Measurements from ENCODE around the gene MPDU1. TPM values are rescaled to one million over a fixed set of nuclear protein-coding genes. Genes with fewer than 3 reads are reported as not detected.

MPDU1 gene
- total and polyA plus RNA-seq, 4 donors, result 55.3 to 136 (median 91.2) TPM

DNA sequence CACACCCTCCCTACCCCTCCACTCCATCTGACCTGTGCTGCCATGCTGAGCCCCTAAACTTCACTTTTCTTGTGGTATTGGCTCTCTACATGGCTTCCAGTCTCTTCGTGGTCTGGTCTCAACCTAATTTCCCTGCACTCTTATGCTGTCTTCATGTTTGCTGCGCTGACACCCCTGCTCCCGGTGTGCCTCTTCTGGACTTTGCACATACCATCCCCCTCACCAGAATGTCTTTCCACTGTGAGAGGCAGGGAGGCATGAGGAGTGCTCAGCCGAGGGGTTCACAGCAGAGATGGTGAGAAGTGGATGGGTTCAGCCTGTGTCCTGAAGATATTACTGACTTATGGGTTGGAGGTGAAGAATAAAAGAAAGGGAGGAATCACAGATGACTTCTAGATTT is 32.3 kb upstream of the MPDU1 start:
- TF ChIP-seq FOXA1 (IDR thresholded peaks at IDR 0.05), result no peak
- TF ChIP-seq MAX (IDR thresholded peaks at IDR 0.05), result no peak
- no peak for TF ChIP-seq SP1 (IDR thresholded peaks at IDR 0.05)
- no peak for TF ChIP-seq GABPA (IDR thresholded peaks at IDR 0.05 in 1 of 2, conservative IDR thresholded peaks at IDR 0.05 in 1 of 2)
- no peak for TF ChIP-seq HNF4G (IDR thresholded peaks at IDR 0.05)
- TF ChIP-seq HNF4A (conservative IDR thresholded peaks at IDR 0.05), result no peak
- no peak for TF ChIP-seq CTCF (IDR thresholded peaks at IDR 0.05; ENCODE audit: low read depth, low read length, missing input control)
- H3K4me3 ChIP-seq (ENCODE audit: low read depth in 1 of 3, low read length in 3 of 3), result no peak overlapping the region
- no peaks in the 10 kb centered on the region for H3K9me3 ChIP-seq (ENCODE audit: control insufficient read depth in 4 of 4, low read length in 3 of 4)
- no peak overlapping the region for H3K27ac ChIP-seq (ENCODE audit: low read depth in 1 of 2, low read length in 2 of 2)
- no peak for DNase-seq (ENCODE audit: low spot score)
- H3K9ac ChIP-seq (ENCODE audit: low read depth in 1 of 2, low read length in 2 of 2), result no peak overlapping the region
- peaks cover 0 to 17% (median 8%) of the 10 kb centered on the region in 4 donors for H3K4me1 ChIP-seq (ENCODE audit: control insufficient read depth in 4 of 4, insufficient read depth in 4 of 4, low read length in 3 of 4)
- H3K27me3 ChIP-seq (ENCODE audit: control insufficient read depth in 4 of 4, insufficient read depth in 4 of 4, low read length in 3 of 4), result no peaks in the 10 kb centered on the region
- 77% methylated on average over 4 of the region's 4 CpGs for WGBS
- H3K36me3 ChIP-seq (ENCODE audit: control insufficient read depth in 4 of 4, insufficient read depth in 3 of 4, low read depth in 1 of 4, low read length in 3 of 4), result no peaks in the 10 kb centered on the region

- Histone ChIP-seq H3K27ac (ENCODE audit: low read depth in 1 of 2, low read length in 2 of 2) (no peak overlapping the region), H3K4me1 (ENCODE audit: control insufficient read depth in 4 of 4, insufficient read depth in 4 of 4, low read length in 3 of 4) (peaks cover 0 to 21% (median 9%) of the 10 kb centered on the region in 4 donors), H3K27me3 (ENCODE audit: control insufficient read depth in 4 of 4, insufficient read depth in 4 of 4, low read length in 3 of 4) (no peaks in the 10 kb centered on the region), H3K36me3 (ENCODE audit: control insufficient read depth in 4 of 4, insufficient read depth in 3 of 4, low read depth in 1 of 4, low read length in 3 of 4) (no peaks in the 10 kb centered on the region), H3K9me3 (ENCODE audit: control insufficient read depth in 4 of 4, low read length in 3 of 4) (no peaks in the 10 kb centered on the region), H3K9ac (ENCODE audit: low read depth in 1 of 2, low read length in 2 of 2) (no peak overlapping the region), H3K4me3 (ENCODE audit: low read depth in 1 of 3, low read length in 3 of 3) (no peak overlapping the region)
- DNase-seq (ENCODE audit: low spot score), result no peak
- TF ChIP-seq FOXA1 (IDR thresholded peaks at IDR 0.05) (no peak), RXRA (IDR thresholded peaks at IDR 0.05) (no peak), MAX (IDR thresholded peaks at IDR 0.05) (no peak)
- WGBS, result 77% methylated on average over 6 of the region's 6 CpGs
These were observed 31.0 kb upstream of the MPDU1 start for GRCh38 chr17:7552621-7553051.

GRCh38 chr17:7553356-7553755 is 30.3 kb upstream of the MPDU1 start:
- no peak for DNase-seq (ENCODE audit: low spot score)
- Histone ChIP-seq H3K36me3 (ENCODE audit: control insufficient read depth in 4 of 4, insufficient read depth in 3 of 4, low read depth in 1 of 4, low read length in 3 of 4) (no peaks in the 10 kb centered on the region), H3K27me3 (ENCODE audit: control insufficient read depth in 4 of 4, insufficient read depth in 4 of 4, low read length in 3 of 4) (no peaks in the 10 kb centered on the region), H3K27ac (ENCODE audit: low read depth in 1 of 2, low read length in 2 of 2) (peak overlapping the region in 1 of 2 donors; percentile 19), H3K9me3 (ENCODE audit: control insufficient read depth in 4 of 4, low read length in 3 of 4) (no peaks in the 10 kb centered on the region), H3K4me1 (ENCODE audit: control insufficient read depth in 4 of 4, insufficient read depth in 4 of 4, low read length in 3 of 4) (peaks cover under 1 to 26% (median 12%) of the 10 kb centered on the region in 4 donors), H3K4me3 (ENCODE audit: low read depth in 1 of 3, low read length in 3 of 3) (no peak overlapping the region), H3K9ac (ENCODE audit: low read depth in 1 of 2, low read length in 2 of 2) (no peak overlapping the region)
- no peak for TF ChIP-seq ATF3 (IDR thresholded peaks at IDR 0.05)
- 97% methylated on average over 1 of the region's 1 CpG for WGBS

DNA sequence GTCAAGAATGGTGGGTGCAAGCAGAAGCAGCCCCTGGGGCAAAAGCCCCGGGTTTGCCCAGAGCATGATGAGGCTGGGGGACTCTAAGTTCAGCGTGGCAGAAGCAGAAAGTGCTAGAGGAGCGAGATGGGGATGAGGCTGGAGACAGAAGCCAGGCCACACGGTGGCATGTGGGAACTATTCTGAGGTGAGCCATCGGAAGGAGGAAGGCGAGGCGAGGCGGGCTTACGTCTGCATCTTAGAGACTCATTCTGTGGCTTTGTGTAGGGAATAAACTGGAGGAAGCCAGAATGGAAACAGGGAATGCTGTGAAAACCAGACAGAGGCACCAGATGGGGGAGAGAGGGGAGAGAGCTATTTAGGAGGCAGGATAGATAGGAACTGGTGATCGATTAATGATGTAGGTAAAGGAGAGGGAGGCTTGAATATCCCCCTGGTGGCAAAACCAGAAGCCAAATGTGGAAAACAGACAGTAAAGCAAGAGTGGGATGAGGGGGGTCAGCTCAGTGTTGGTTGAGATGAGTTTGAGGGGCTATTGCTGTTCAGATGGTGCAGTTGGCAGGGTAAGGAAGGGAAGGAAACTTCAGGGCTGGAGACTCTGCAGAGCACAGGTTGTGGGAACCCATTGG is 28.2 kb upstream of the MPDU1 start:
- Histone ChIP-seq H3K36me3 (ENCODE audit: control insufficient read depth in 4 of 4, insufficient read depth in 3 of 4, low read depth in 1 of 4, low read length in 3 of 4) (no peaks in the 10 kb centered on the region), H3K27me3 (ENCODE audit: control insufficient read depth in 4 of 4, insufficient read depth in 4 of 4, low read length in 3 of 4) (no peaks in the 10 kb centered on the region), H3K9me3 (ENCODE audit: control insufficient read depth in 4 of 4, low read length in 3 of 4) (no peaks in the 10 kb centered on the region), H3K9ac (ENCODE audit: low read depth in 1 of 2, low read length in 2 of 2) (no peak overlapping the region), H3K4me1 (ENCODE audit: control insufficient read depth in 4 of 4, insufficient read depth in 4 of 4, low read length in 3 of 4) (peaks cover 8 to 31% (median 20%) of the 10 kb centered on the region in 4 donors), H3K4me3 (ENCODE audit: low read depth in 1 of 3, low read length in 3 of 3) (no peak overlapping the region), H3K27ac (ENCODE audit: low read depth in 1 of 2, low read length in 2 of 2) (no peak overlapping the region)
- DNase-seq (ENCODE audit: low spot score), result no peak
- 84% methylated on average over 10 of the region's 10 CpGs for WGBS
- TF ChIP-seq ATF3 (IDR thresholded peaks at IDR 0.05) (no peak), SP1 (IDR thresholded peaks at IDR 0.05) (no peak), JUND (IDR thresholded peaks at IDR 0.05) (no peak), RAD21 (IDR thresholded peaks at IDR 0.05) (no peak), RXRA (IDR thresholded peaks at IDR 0.05) (no peak), GABPA (IDR thresholded peaks at IDR 0.05 in 1 of 2, conservative IDR thresholded peaks at IDR 0.05 in 1 of 2) (no peak), MAX (IDR thresholded peaks at IDR 0.05) (no peak), HNF4A (conservative IDR thresholded peaks at IDR 0.05) (no peak), FOXA1 (IDR thresholded peaks at IDR 0.05) (no peak), EGR1 (IDR thresholded peaks at IDR 0.05; ENCODE audit: low read depth in 2 of 2) (no peak), FOXA2 (IDR thresholded peaks at IDR 0.05) (no peak), CTCF (IDR thresholded peaks at IDR 0.05; ENCODE audit: low read depth, low read length, missing input control) (no peak)
